Measurements from ENCODE around the gene B3GAT1. TPM values are rescaled to one million over a fixed set of nuclear protein-coding genes. Genes with fewer than 3 reads are reported as not detected.

B3GAT1 gene
- total and polyA plus RNA-seq, 2 experiments from 2014 or later: not detected

GRCh38 chr11:134333312-134333711, 78.7 kb downstream of the B3GAT1 start:
- Histone ChIP-seq H3K9ac (no peak overlapping the region), H3K4me1 (ENCODE audit: insufficient read depth) (no peaks in the 10 kb centered on the region), H2AFZ (no peak overlapping the region), H3F3A (ENCODE audit: insufficient read depth) (no peaks in the 10 kb centered on the region), H4K20me1 (ENCODE audit: insufficient read depth) (no peaks in the 10 kb centered on the region), H3K9me2 (ENCODE audit: insufficient read depth) (no peaks in the 10 kb centered on the region), H3K27ac (no peak overlapping the region), H3K27me3 (replicated peaks; ENCODE audit: insufficient read depth) (peaks cover 38% of the 10 kb centered on the region), H3K36me3 (ENCODE audit: low read depth) (no peaks in the 10 kb centered on the region), H3K4me2 (ENCODE audit: unreplicated experiment) (no peak overlapping the region), H3K79me2 (ENCODE audit: insufficient read depth) (no peaks in the 10 kb centered on the region), H3K4me3 (no peak overlapping the region), H3K9me3 (ENCODE audit: low read depth) (no peaks in the 10 kb centered on the region)
- DNase-seq: peak; percentile 40
- in situ Hi-C loops (cut with MboI): no loop called here
- 30 to 31% methylated on average over 7 of the region's 7 CpGs for WGBS, 2 experiments (ENCODE audit: low coverage in 1 of 2, low lambda C conversion rate in 2 of 2, missing lambda C conversion rate in 2 of 2)
- TF ChIP-seq EZH2 (IDR thresholded peaks at IDR 0.05; ENCODE audit: insufficient read depth, poor library complexity, severe bottlenecking) (no peak), EZH2phosphoT487 (IDR thresholded peaks at IDR 0.05; ENCODE audit: insufficient read depth, low read depth) (no peak)

GRCh38 chr11:134332782-134333181, 79.3 kb downstream of the B3GAT1 start:
- no peaks in the 10 kb centered on the region for H3F3A ChIP-seq (ENCODE audit: insufficient read depth)
- no peak for DNase-seq
- WGBS, 2 experiments (ENCODE audit: low coverage in 1 of 2, low lambda C conversion rate in 2 of 2, missing lambda C conversion rate in 2 of 2): 33% methylated on average over 7 of the region's 7 CpGs
- H3K9me2 ChIP-seq (ENCODE audit: insufficient read depth): no peaks in the 10 kb centered on the region
- no peak for TF ChIP-seq EZH2 (IDR thresholded peaks at IDR 0.05; ENCODE audit: insufficient read depth, poor library complexity, severe bottlenecking)
- no peak for TF ChIP-seq EZH2phosphoT487 (IDR thresholded peaks at IDR 0.05; ENCODE audit: insufficient read depth, low read depth)
- in situ Hi-C loops (cut with MboI): no loop called here
- peaks cover 38% of the 10 kb centered on the region for H3K27me3 ChIP-seq (replicated peaks; ENCODE audit: insufficient read depth)
- no peak overlapping the region for H3K4me2 ChIP-seq (ENCODE audit: unreplicated experiment)
- no peak overlapping the region for H3K4me3 ChIP-seq
- H3K27ac ChIP-seq: no peak overlapping the region
- no peaks in the 10 kb centered on the region for H3K79me2 ChIP-seq (ENCODE audit: insufficient read depth)
- no peaks in the 10 kb centered on the region for H3K9me3 ChIP-seq (ENCODE audit: low read depth)
- no peaks in the 10 kb centered on the region for H3K36me3 ChIP-seq (ENCODE audit: low read depth)
- H4K20me1 ChIP-seq (ENCODE audit: insufficient read depth): no peaks in the 10 kb centered on the region
- no peak overlapping the region for H2AFZ ChIP-seq
- H3K4me1 ChIP-seq (ENCODE audit: insufficient read depth): no peaks in the 10 kb centered on the region
- no peak overlapping the region for H3K9ac ChIP-seq

GRCh38 chr11:134332189-134332631, 79.8 kb downstream of the B3GAT1 start:
- peak overlapping the region; percentile 56; the same call in 1 of the 2 replicates for H2AFZ ChIP-seq
- no peak for DNase-seq
- H3K9me3 ChIP-seq (ENCODE audit: low read depth): no peaks in the 10 kb centered on the region
- H3K9ac ChIP-seq: no peak overlapping the region
- no peak overlapping the region for H3K4me2 ChIP-seq (ENCODE audit: unreplicated experiment)
- no peaks in the 10 kb centered on the region for H3K36me3 ChIP-seq (ENCODE audit: low read depth)
- H3K27ac ChIP-seq: no peak overlapping the region
- H3F3A ChIP-seq (ENCODE audit: insufficient read depth): no peaks in the 10 kb centered on the region
- H3K4me3 ChIP-seq: no peak overlapping the region
- no peaks in the 10 kb centered on the region for H4K20me1 ChIP-seq (ENCODE audit: insufficient read depth)
- H3K4me1 ChIP-seq (ENCODE audit: insufficient read depth): no peaks in the 10 kb centered on the region
- no peaks in the 10 kb centered on the region for H3K9me2 ChIP-seq (ENCODE audit: insufficient read depth)
- peaks cover 38% of the 10 kb centered on the region for H3K27me3 ChIP-seq (replicated peaks; ENCODE audit: insufficient read depth)
- H3K79me2 ChIP-seq (ENCODE audit: insufficient read depth): no peaks in the 10 kb centered on the region
- TF ChIP-seq EZH2phosphoT487 (IDR thresholded peaks at IDR 0.05; ENCODE audit: insufficient read depth, low read depth) (no peak), EZH2 (IDR thresholded peaks at IDR 0.05; ENCODE audit: insufficient read depth, poor library complexity, severe bottlenecking) (peak; percentile 52)
- 8 to 14% methylated on average over 8 to 24 of the region's 40 CpGs for WGBS, 2 experiments (ENCODE audit: low coverage in 1 of 2, low lambda C conversion rate in 2 of 2, missing lambda C conversion rate in 2 of 2)
- in situ Hi-C loops (cut with MboI): no loop called here

GRCh38 chr11:134331354-134332188, 80.5 kb downstream of the B3GAT1 start, which contains the start of gene GLB1L2:
Gene GLB1L2, plus strand, starts transcription at chr11:134331988. Its CDS starts 74 bp downstream, at chr11:134332062.
- no peak within 1 kb of the TSS for H3K4me3 ChIP-seq
- no peaks in the 10 kb centered on the region for H3K4me1 ChIP-seq (ENCODE audit: insufficient read depth)
- no peaks in the 10 kb centered on the region for H4K20me1 ChIP-seq (ENCODE audit: insufficient read depth)
- DNase-seq: peak; percentile 47
- no peaks in the 10 kb centered on the region for H3K36me3 ChIP-seq (ENCODE audit: low read depth)
- no peak within 1 kb of the TSS for H3K9ac ChIP-seq
- H3K27me3 ChIP-seq (replicated peaks; ENCODE audit: insufficient read depth): peaks cover 33% of the 10 kb centered on the region
- no peak within 1 kb of the TSS for H3K4me2 ChIP-seq (ENCODE audit: unreplicated experiment)
- no peaks in the 10 kb centered on the region for H3K9me2 ChIP-seq (ENCODE audit: insufficient read depth)
- 5% methylated on average over 35 to 37 of the region's 80 CpGs for WGBS, 2 experiments (ENCODE audit: low coverage in 1 of 2, low lambda C conversion rate in 2 of 2, missing lambda C conversion rate in 2 of 2)
- H3K79me2 ChIP-seq (ENCODE audit: insufficient read depth): no peaks in the 10 kb centered on the region
- in situ Hi-C loops (cut with MboI): no loop called here
- H3K9me3 ChIP-seq (ENCODE audit: low read depth): no peaks in the 10 kb centered on the region
- H2AFZ ChIP-seq: peak within 1 kb of the TSS; percentile 56; the same call in 1 of the 2 replicates
- no peak within 1 kb of the TSS for H3K27ac ChIP-seq
- no peaks in the 10 kb centered on the region for H3F3A ChIP-seq (ENCODE audit: insufficient read depth)
- TF ChIP-seq EZH2 (IDR thresholded peaks at IDR 0.05; ENCODE audit: insufficient read depth, poor library complexity, severe bottlenecking) (no peak), EZH2phosphoT487 (IDR thresholded peaks at IDR 0.05; ENCODE audit: insufficient read depth, low read depth) (no peak)

All from GM23248 (cell line).